PC-3 (cell line): ENCODE data around the gene LNX1.

Experiments
- EZH2 ChIP-seq: fragments of 300-600 bp; sonication (generic); IDR thresholded peaks from one replicate; pipeline ENCODE4 v1.6.1; 2017; ENCODE audit warnings: antibody characterized with exemption, mild to moderate bottlenecking, low read length; ENCODE audit not compliant: unreplicated experiment
- EZH2phosphoT487 ChIP-seq: fragments of 300-600 bp; sonication (generic); IDR thresholded peaks from 2 replicates; pipeline ENCODE4 v1.6.1; 2018; ENCODE audit warnings: mild to moderate bottlenecking, antibody characterized with exemption, low read length, borderline replicate concordance
- TF ChIP-seq, protein P1 (sequence below): fragments of 300-600 bp; sonication (generic); conservative IDR thresholded peaks from 2 replicates; pipeline ENCODE4 v1.5.1; 2017; ENCODE audit warnings: antibody characterized with exemption, low read depth, mild to moderate bottlenecking, low read length

- TF ChIP-seq, protein P1, sequence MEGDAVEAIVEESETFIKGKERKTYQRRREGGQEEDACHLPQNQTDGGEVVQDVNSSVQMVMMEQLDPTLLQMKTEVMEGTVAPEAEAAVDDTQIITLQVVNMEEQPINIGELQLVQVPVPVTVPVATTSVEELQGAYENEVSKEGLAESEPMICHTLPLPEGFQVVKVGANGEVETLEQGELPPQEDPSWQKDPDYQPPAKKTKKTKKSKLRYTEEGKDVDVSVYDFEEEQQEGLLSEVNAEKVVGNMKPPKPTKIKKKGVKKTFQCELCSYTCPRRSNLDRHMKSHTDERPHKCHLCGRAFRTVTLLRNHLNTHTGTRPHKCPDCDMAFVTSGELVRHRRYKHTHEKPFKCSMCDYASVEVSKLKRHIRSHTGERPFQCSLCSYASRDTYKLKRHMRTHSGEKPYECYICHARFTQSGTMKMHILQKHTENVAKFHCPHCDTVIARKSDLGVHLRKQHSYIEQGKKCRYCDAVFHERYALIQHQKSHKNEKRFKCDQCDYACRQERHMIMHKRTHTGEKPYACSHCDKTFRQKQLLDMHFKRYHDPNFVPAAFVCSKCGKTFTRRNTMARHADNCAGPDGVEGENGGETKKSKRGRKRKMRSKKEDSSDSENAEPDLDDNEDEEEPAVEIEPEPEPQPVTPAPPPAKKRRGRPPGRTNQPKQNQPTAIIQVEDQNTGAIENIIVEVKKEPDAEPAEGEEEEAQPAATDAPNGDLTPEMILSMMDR: no peak
- no peak for TF ChIP-seq EZH2
- no peak for TF ChIP-seq EZH2phosphoT487
Measured at GRCh38 chr4:53592686-53593501, 1.6 kb upstream of the LNX1 start.
